ENCODE results near the gene GINS1. TPM values are rescaled to one million over a fixed set of nuclear protein-coding genes. Genes with fewer than 3 reads are reported as not detected.

Gene GINS1
- total RNA-seq, 1 experiment from 2014 or later, result 74.3 TPM

GRCh38 chr20:25360631-25361286 lies 46.7 kb upstream of the GINS1 start:
- H3K14ac ChIP-seq (ENCODE audit: insufficient read depth, low read length), result no peak overlapping the region; the same call in 1 of the 2 replicates
- H2BK120ac ChIP-seq (ENCODE audit: low read depth, low read length, poor library complexity, severe bottlenecking), result peak overlapping the region; percentile 65
- no peaks in the 10 kb centered on the region for H3K23me2 ChIP-seq (ENCODE audit: insufficient read length, low read depth, low read length, poor library complexity, severe bottlenecking)
- no peak overlapping the region for H4K5ac ChIP-seq (ENCODE audit: insufficient read length, low read depth, low read length)
- peaks cover 21% of the 10 kb centered on the region for H3K4me1 ChIP-seq (ENCODE audit: insufficient read depth, low read length)
- no peaks in the 10 kb centered on the region for H3K9me3 ChIP-seq (ENCODE audit: control insufficient read depth, low read depth, low read length)
- H4K8ac ChIP-seq (replicated peaks; ENCODE audit: insufficient read length, low read depth, low read length), result no peak overlapping the region
- peaks cover 49 to 51% of the 10 kb centered on the region in 2 experiments for H3K4me1 Mint-ChIP-seq
- H3K4ac ChIP-seq (ENCODE audit: low read depth, low read length), result no peak overlapping the region
- no peak overlapping the region for H2BK5ac ChIP-seq (ENCODE audit: insufficient read length, low read length)
- H2BK15ac ChIP-seq (ENCODE audit: low read depth, low read length), result 0 out of 2 replicates have a peak overlapping the region, but pooled peaks have one; percentile 75
- H2BK20ac ChIP-seq (ENCODE audit: low read depth, low read length, poor library complexity, severe bottlenecking), result no peak overlapping the region
- no peak overlapping the region for H3K4me3 Mint-ChIP-seq
- no peak overlapping the region for H2AFZ ChIP-seq (ENCODE audit: low read length)
- peaks cover 10% of the 10 kb centered on the region for H3K79me1 ChIP-seq (ENCODE audit: insufficient read depth, low read depth, low read length, poor library complexity, severe bottlenecking)
- peaks cover 7 to 9% (median 8%) of the 10 kb centered on the region in 3 experiments for H3K36me3 Mint-ChIP-seq (ENCODE audit: insufficient read depth in 1 of 3, low read depth in 3 of 3)
- TF ChIP-seq CTCF (conservative IDR thresholded peaks at IDR 0.05), result no peak
- DNase-seq, result no peak
- H3K4me2 ChIP-seq (ENCODE audit: insufficient read depth, insufficient read length, low read length), result no peak overlapping the region
- WGBS (ENCODE audit: extremely low coverage, insufficient read length, low lambda C conversion rate), result no CpG with 5 or more reads among the region's 10 CpGs
- peak overlapping the region in 2 of 3 experiments; percentile 77 to 80; a peak in 4 of 7 replicates for H3K27ac Mint-ChIP-seq
- H3K27me3 Mint-ChIP-seq (ENCODE audit: low read depth), result no peaks in the 10 kb centered on the region
- no peak overlapping the region for H3T11ph ChIP-seq (ENCODE audit: low read length)
- no peak overlapping the region for H2AK5ac ChIP-seq (ENCODE audit: insufficient read length, low read length)
- no peaks in the 10 kb centered on the region for H4K20me1 ChIP-seq (ENCODE audit: control insufficient read depth, insufficient read depth, insufficient read length)
- H3K18ac ChIP-seq (ENCODE audit: insufficient read length, low read depth, low read length), result no peak overlapping the region
- peaks cover 0 to 7% of the 10 kb centered on the region in 2 experiments; a peak in 1 of 5 replicates for H3K9me3 Mint-ChIP-seq
- no peaks in the 10 kb centered on the region for H3K27me3 ChIP-seq (ENCODE audit: insufficient read depth, low read length)
- no peak overlapping the region for H3K23ac ChIP-seq (ENCODE audit: insufficient read length, low read depth, low read length)
- no peak overlapping the region for H3K9ac ChIP-seq (ENCODE audit: extremely low read depth, insufficient read length, low read length)
- no peaks in the 10 kb centered on the region for H3K79me2 ChIP-seq (ENCODE audit: insufficient read depth, low read length)
- no peak overlapping the region for H3K56ac ChIP-seq (ENCODE audit: insufficient read length, low read depth, low read length)
- H2BK12ac ChIP-seq (ENCODE audit: insufficient read length, low read depth, low read length), result no peak overlapping the region
- H3K27ac ChIP-seq (ENCODE audit: insufficient read length, low read depth, low read length), result no peak overlapping the region
- no peak overlapping the region for H4K91ac ChIP-seq (ENCODE audit: insufficient read length, low read depth, low read length)
